ENCODE measurements around the gene CDK4. TPM values are rescaled to one million over a fixed set of nuclear protein-coding genes. Genes with fewer than 3 reads are reported as not detected.

Gene CDK4
- total and polyA plus RNA-seq, 2 of the 4 experiments (the other 2 are of a cell fraction) = 261 to 297 TPM

DNA sequence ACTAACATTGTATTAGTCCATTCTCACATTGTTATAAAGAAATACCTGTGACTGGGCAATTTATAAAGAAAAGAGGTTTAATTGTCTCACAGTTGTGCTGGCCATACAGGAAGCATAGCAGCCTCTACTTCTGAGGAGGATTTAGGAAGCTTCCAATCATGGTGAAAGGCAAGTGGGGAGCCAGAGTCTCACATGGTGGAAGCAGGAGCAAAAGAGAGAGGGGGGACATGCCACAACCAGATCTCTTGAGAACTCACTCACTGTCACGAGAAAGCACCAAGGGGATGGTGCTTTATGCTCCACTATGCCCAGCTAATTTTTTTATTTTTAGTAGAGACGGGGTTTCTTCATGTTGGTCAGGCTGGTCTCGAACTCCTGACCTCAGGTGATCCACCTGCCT lies 44.9 kb downstream of the CDK4 start:
- ATAC-seq (ENCODE audit: low read depth) = no peak
- Histone ChIP-seq H2AK5ac (ENCODE audit: low read depth, low read length) (no peak overlapping the region), H3K4me3 (ENCODE audit: insufficient read depth, low read depth, low read length) (no peak overlapping the region), H3K23ac (ENCODE audit: low read depth, low read length) (no peak overlapping the region), H2BK15ac (ENCODE audit: low read depth, low read length) (no peak overlapping the region), H4K91ac (ENCODE audit: insufficient read depth, low read depth, low read length) (no peak overlapping the region), H3K18ac (ENCODE audit: low read depth, low read length) (no peak overlapping the region), H2BK20ac (ENCODE audit: low read depth, low read length) (no peak overlapping the region), H3K4ac (ENCODE audit: low read depth, low read length) (no peak overlapping the region), H3K9me3 (ENCODE audit: control insufficient read depth, insufficient read depth, low read length) (no peaks in the 10 kb centered on the region), H3K27ac (ENCODE audit: insufficient read depth, low read length) (no peak overlapping the region), H2AFZ (replicated peaks; ENCODE audit: low read length, poor library complexity) (no peak overlapping the region), H4K8ac (ENCODE audit: low read depth in 2 of 2, low read length in 2 of 2) (no peak overlapping the region), H2BK5ac (ENCODE audit: low read depth, low read length, poor library complexity, severe bottlenecking) (no peak overlapping the region), H3K4me2 (ENCODE audit: low read depth, low read length) (no peak overlapping the region), H3K9ac (ENCODE audit: low read depth, low read length) (no peak overlapping the region), H3K79me1 (ENCODE audit: low read depth in 1 of 2, low read length in 2 of 2) (no peaks in the 10 kb centered on the region), H4K5ac (ENCODE audit: low read depth, low read length) (no peak overlapping the region), H3K9me1 (ENCODE audit: insufficient read depth, low read length) (no peaks in the 10 kb centered on the region), H3K4me1 (ENCODE audit: control insufficient read depth, insufficient read depth, low read length) (no peaks in the 10 kb centered on the region), H3K56ac (ENCODE audit: extremely low read depth, insufficient read depth, low read length) (no peak overlapping the region), H2BK120ac (ENCODE audit: low read depth, low read length) (no peak overlapping the region), H3K36me3 (ENCODE audit: control insufficient read depth, insufficient read depth, low read length) (peaks cover 10% of the 10 kb centered on the region; the same call in 1 of the 2 replicates), H3K14ac (replicated peaks; ENCODE audit: low read depth, low read length) (no peak overlapping the region), H2AK9ac (replicated peaks; ENCODE audit: low read depth, low read length, poor library complexity) (no peak overlapping the region), H3K27me3 (ENCODE audit: control insufficient read depth, insufficient read depth, low read length) (no peaks in the 10 kb centered on the region), H4K20me1 (ENCODE audit: insufficient read depth, low read length) (no peaks in the 10 kb centered on the region)
- POLR2A ChIA-PET (ENCODE audit: unreplicated experiment) = no interaction called here
- TF ChIP-seq MAZ (IDR thresholded peaks at IDR 0.05; ENCODE audit: borderline replicate concordance, low read depth, low read length) = no peak
- no peak for TF ChIP-seq RFX5 (IDR thresholded peaks at IDR 0.05; ENCODE audit: low read depth, low read length)
- no peak for TF ChIP-seq FOS (IDR thresholded peaks at IDR 0.05; ENCODE audit: low read depth, low read length)
- TF ChIP-seq POLR2A (IDR thresholded peaks at IDR 0.05; ENCODE audit: low read depth, low read length) = no peak
- no peak for TF ChIP-seq MXI1 (IDR thresholded peaks at IDR 0.05; ENCODE audit: borderline replicate concordance, low read depth, low read length)
- no peak for TF ChIP-seq CEBPB (IDR thresholded peaks at IDR 0.05; ENCODE audit: low read depth, low read length)
- TF ChIP-seq CHD1 (IDR thresholded peaks at IDR 0.05; ENCODE audit: low read depth, low read length) = no peak
- no peak for TF ChIP-seq MAFK (IDR thresholded peaks at IDR 0.05; ENCODE audit: low read depth, low read length)
- TF ChIP-seq NFE2L2 (IDR thresholded peaks at IDR 0.05; ENCODE audit: low read depth, low read length) = no peak
- TF ChIP-seq BHLHE40 (IDR thresholded peaks at IDR 0.05; ENCODE audit: low read depth, low read length) = no peak
- no peak for TF ChIP-seq RCOR1 (IDR thresholded peaks at IDR 0.05; ENCODE audit: insufficient replicate concordance, low read length)
- TF ChIP-seq, protein P1, sequence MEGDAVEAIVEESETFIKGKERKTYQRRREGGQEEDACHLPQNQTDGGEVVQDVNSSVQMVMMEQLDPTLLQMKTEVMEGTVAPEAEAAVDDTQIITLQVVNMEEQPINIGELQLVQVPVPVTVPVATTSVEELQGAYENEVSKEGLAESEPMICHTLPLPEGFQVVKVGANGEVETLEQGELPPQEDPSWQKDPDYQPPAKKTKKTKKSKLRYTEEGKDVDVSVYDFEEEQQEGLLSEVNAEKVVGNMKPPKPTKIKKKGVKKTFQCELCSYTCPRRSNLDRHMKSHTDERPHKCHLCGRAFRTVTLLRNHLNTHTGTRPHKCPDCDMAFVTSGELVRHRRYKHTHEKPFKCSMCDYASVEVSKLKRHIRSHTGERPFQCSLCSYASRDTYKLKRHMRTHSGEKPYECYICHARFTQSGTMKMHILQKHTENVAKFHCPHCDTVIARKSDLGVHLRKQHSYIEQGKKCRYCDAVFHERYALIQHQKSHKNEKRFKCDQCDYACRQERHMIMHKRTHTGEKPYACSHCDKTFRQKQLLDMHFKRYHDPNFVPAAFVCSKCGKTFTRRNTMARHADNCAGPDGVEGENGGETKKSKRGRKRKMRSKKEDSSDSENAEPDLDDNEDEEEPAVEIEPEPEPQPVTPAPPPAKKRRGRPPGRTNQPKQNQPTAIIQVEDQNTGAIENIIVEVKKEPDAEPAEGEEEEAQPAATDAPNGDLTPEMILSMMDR (conservative IDR thresholded peaks at IDR 0.05; ENCODE audit: low read depth, low read length) = no peak
- no peak for TF ChIP-seq RAD21 (IDR thresholded peaks at IDR 0.05; ENCODE audit: low read length)
- TF ChIP-seq, protein P2, sequence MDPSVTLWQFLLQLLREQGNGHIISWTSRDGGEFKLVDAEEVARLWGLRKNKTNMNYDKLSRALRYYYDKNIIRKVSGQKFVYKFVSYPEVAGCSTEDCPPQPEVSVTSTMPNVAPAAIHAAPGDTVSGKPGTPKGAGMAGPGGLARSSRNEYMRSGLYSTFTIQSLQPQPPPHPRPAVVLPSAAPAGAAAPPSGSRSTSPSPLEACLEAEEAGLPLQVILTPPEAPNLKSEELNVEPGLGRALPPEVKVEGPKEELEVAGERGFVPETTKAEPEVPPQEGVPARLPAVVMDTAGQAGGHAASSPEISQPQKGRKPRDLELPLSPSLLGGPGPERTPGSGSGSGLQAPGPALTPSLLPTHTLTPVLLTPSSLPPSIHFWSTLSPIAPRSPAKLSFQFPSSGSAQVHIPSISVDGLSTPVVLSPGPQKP (IDR thresholded peaks at IDR 0.05; ENCODE audit: borderline replicate concordance, low read depth, low read length) = no peak
- TF ChIP-seq, protein P3, sequence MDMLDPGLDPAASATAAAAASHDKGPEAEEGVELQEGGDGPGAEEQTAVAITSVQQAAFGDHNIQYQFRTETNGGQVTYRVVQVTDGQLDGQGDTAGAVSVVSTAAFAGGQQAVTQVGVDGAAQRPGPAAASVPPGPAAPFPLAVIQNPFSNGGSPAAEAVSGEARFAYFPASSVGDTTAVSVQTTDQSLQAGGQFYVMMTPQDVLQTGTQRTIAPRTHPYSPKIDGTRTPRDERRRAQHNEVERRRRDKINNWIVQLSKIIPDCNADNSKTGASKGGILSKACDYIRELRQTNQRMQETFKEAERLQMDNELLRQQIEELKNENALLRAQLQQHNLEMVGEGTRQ (IDR thresholded peaks at IDR 0.05; ENCODE audit: low read depth, low read length) = no peak
- TF ChIP-seq SMC3 (IDR thresholded peaks at IDR 0.05; ENCODE audit: low read depth, low read length) = no peak
- 83% methylated on average over 1 of the region's 3 CpGs; no CpG with 5 or more reads in 1 of the 2 experiments for WGBS, 2 experiments (ENCODE audit: extremely low coverage in 2 of 2, insufficient read length in 1 of 2)
- dilution Hi-C loops (cut with HindIII; ENCODE audit: low sequenced_read_pairs, unreplicated experiment) (no loop called here), in situ Hi-C loops (cut with MboI; ENCODE audit: low sequenced_read_pairs) (no loop called here), intact Hi-C loops (cut with micrococcal nuclease) (no loop called here)
- CTCF ChIA-PET = interaction anchor here (1.2 kb wide), 1 partner anchor 9 kb away, joined by 4 read pairs; no protein-coding TSS in a partner anchor
- no TSS peak for BruUV-seq (replicated peaks)
- no peak for DNase-seq

All from IMR-90 (cell line).